Type B pancreatic cell (in vitro differentiated cells): ENCODE data around the gene HCN2. TPM values are rescaled to one million over a fixed set of nuclear protein-coding genes. Genes with fewer than 3 reads are reported as not detected.

Source experiments
- DNase-seq: peaks from one replicate; pipeline ENCODE4 v3.0.0; 2021; ENCODE audit warnings: mixed read lengths; ENCODE audit not compliant: unreplicated experiment; ENCODE audit errors: extremely low spot score
- H3K27ac Mint-ChIP-seq: 2 replicates; pipeline ENCODE4 v1.8.0; 2021; ENCODE audit warnings: mild to moderate bottlenecking, mixed read lengths
- H3K27me3 Mint-ChIP-seq: 2 replicates; pipeline ENCODE4 v1.8.0; 2021; ENCODE audit warnings: mixed read lengths
- H3K36me3 Mint-ChIP-seq: 2 replicates; pipeline ENCODE4 v1.8.0; 2021; ENCODE audit warnings: mixed read lengths
- H3K4me1 Mint-ChIP-seq: one replicate; pipeline ENCODE4 v1.8.0; 2021; ENCODE audit warnings: mixed read lengths; ENCODE audit not compliant: unreplicated experiment
- H3K4me3 Mint-ChIP-seq: 2 replicates; pipeline ENCODE4 v1.8.0; 2021; ENCODE audit warnings: mild to moderate bottlenecking, mixed read lengths
- H3K9me3 Mint-ChIP-seq: 2 replicates; pipeline ENCODE4 v1.8.0; 2021; ENCODE audit warnings: mixed read lengths
- CTCF ChIP-seq: fragments of 200-600 bp; sonication (generic); conservative IDR thresholded peaks from 2 replicates; pipeline ENCODE4 v1.5.0; 2021; ENCODE audit warnings: antibody characterized with exemption, mild to moderate bottlenecking
- total RNA-seq: library from RNA; stranded (reverse); gene quantifications from 2 replicates; pipeline ENCODE4 v1.2.1, GENCODE V29; 2021; ENCODE audit warnings: low replicate concordance

The HCN2 gene
- total RNA-seq, 1 donor from 2014 or later = 1.4 TPM

GRCh38 chr19:652467-653389, 63.0 kb downstream of the HCN2 start:
- TF ChIP-seq CTCF = no peak
- no peak overlapping the region for H3K27ac Mint-ChIP-seq
- H3K27me3 Mint-ChIP-seq = no peaks in the 10 kb centered on the region
- no peak for DNase-seq
- peaks cover 3% of the 10 kb centered on the region for H3K4me1 Mint-ChIP-seq
- no peaks in the 10 kb centered on the region for H3K9me3 Mint-ChIP-seq
- no peaks in the 10 kb centered on the region for H3K36me3 Mint-ChIP-seq
- no peak overlapping the region for H3K4me3 Mint-ChIP-seq

GRCh38 chr19:653425-653824, 63.7 kb downstream of the HCN2 start:
- no peaks in the 10 kb centered on the region for H3K36me3 Mint-ChIP-seq

GRCh38 chr19:655691-656090, 66.0 kb downstream of the HCN2 start:
- no peaks in the 10 kb centered on the region for H3K27me3 Mint-ChIP-seq
- H3K27ac Mint-ChIP-seq = no peak overlapping the region
- H3K4me3 Mint-ChIP-seq = no peak overlapping the region
- no peak for DNase-seq
- H3K36me3 Mint-ChIP-seq = no peaks in the 10 kb centered on the region
- H3K9me3 Mint-ChIP-seq = no peaks in the 10 kb centered on the region
- H3K4me1 Mint-ChIP-seq = peaks cover 6% of the 10 kb centered on the region
- no peak for TF ChIP-seq CTCF

More at GRCh38 chr19:653425-653824, 63.7 kb downstream of the HCN2 start:
- no peak for DNase-seq
- Mint-ChIP-seq H3K9me3 (no peaks in the 10 kb centered on the region), H3K4me3 (no peak overlapping the region), H3K4me1 (peaks cover 3% of the 10 kb centered on the region), H3K27ac (no peak overlapping the region), H3K27me3 (no peaks in the 10 kb centered on the region)
- TF ChIP-seq CTCF = no peak

GRCh38 chr19:656751-657559, 67.3 kb downstream of the HCN2 start:
- no peaks in the 10 kb centered on the region for H3K9me3 Mint-ChIP-seq
- H3K27me3 Mint-ChIP-seq = no peaks in the 10 kb centered on the region
- no peak for DNase-seq
- no peak overlapping the region for H3K27ac Mint-ChIP-seq
- H3K4me3 Mint-ChIP-seq = no peak overlapping the region
- no peaks in the 10 kb centered on the region for H3K36me3 Mint-ChIP-seq
- H3K4me1 Mint-ChIP-seq = peaks cover 17% of the 10 kb centered on the region
- TF ChIP-seq CTCF = no peak

- no peak for DNase-seq
- Mint-ChIP-seq H3K9me3 (no peaks in the 10 kb centered on the region), H3K36me3 (no peaks in the 10 kb centered on the region), H3K4me3 (no peak overlapping the region), H3K27ac (no peak overlapping the region), H3K27me3 (no peaks in the 10 kb centered on the region), H3K4me1 (peaks cover 17% of the 10 kb centered on the region)
- TF ChIP-seq CTCF = no peak
Observed at GRCh38 chr19:657611-658010, 67.9 kb downstream of the HCN2 start.
